Stimulated activated CD4-positive, alpha-beta T cell treated with anti-CD3 and anti-CD28 coated beads, Interleukin-1b, Interleukin-23, amount 100 ng/mL, for 48 hours (primary cell): ENCODE results near the gene PGLYRP1.

Experiments
- DNase-seq: peaks from one replicate; pipeline ENCODE4 v3.0.0-alpha.2; 2020

PGLYRP1 gene

GRCh38 chr19:45999653-46000121, 23.2 kb downstream of the PGLYRP1 start:
- DNase-seq: peak; percentile 18

- no peak for DNase-seq
These were observed 24.0 kb downstream of the PGLYRP1 start for GRCh38 chr19:45998834-45999233.

DNA sequence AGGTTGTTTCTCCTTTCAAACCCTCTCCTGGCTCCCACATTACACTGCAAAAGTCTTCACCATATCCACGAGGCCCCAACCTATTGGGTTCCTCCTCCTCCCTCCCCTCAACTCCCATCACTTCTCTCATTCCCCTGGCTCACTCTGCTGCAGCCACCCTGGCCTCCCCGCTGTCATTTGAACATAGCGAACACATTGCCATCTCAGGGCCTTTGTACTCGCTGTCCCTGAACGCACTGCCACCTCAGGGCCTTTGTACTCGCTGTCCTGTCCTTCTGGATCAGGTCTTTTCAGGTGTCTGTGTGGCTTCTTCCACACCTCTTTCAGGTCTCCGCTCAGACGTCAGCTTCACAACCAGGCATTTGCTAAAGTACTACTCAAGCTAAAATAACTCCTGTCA, 25.9 kb downstream of the PGLYRP1 start:
- no peak for DNase-seq

GRCh38 chr19:45995715-45996385, 27.0 kb downstream of the PGLYRP1 start:
- DNase-seq: no peak

GRCh38 chr19:45994998-45995714, 27.7 kb downstream of the PGLYRP1 start, which contains the start of gene CCDC61:
Gene CCDC61, plus strand, starts transcription at chr19:45995467. Its CDS starts 7,552 bp downstream, at chr19:46003019.
- peak; percentile 95 for DNase-seq

DNA sequence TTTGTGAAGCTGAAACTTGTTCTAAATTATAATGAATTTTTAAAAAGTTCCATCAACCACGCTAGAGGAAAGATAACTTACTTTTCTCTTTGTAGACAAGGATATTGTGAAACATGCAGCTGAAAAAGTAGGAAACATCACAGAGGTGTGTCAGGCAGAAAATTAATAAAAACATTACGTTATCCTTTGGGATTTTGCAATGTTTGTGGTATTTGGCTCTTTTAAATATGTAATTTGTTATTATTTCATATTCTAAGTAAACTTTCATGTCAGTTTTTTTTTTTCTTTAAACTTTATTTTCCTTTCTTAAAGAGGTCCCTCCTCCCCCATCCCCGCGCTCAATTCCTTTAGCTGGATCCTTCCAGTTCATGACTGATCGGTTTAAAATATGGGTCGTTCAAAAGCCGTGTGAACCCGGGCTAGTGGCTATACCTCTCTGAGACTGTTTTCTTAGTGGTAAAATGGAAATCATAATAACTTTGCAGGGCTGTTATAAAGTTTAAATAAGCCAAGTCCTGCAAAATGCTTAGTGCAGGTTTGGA, 28.3 kb downstream of the PGLYRP1 start:
- DNase-seq: no peak

DNA sequence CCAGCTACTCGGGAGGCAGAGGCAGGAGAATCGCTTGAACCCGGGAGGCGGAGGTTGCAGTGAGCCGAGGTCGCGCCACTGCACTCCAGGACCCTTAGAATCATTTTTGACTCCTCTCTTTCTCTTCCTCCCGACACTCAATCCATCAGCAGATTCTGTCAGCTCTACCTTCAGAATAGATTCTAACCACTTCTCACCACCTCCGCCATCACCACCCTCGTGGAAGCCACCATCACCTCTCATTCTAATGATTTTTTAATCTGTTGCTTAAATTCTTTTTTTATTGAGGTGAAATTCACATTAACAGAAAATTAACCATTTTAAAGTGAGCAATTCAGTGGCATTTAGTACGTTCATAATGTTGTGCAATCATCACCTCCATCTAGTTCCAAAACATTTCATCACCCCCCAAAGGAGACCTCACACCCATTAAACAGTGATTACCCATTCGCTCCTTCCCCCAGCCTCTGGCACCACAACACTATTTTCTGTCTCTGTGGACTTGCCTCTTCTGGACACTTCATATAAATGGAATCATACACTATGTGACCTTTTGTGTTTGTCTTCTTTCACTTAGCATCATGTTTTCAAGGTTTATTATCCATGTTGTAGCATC, 32.6 kb downstream of the PGLYRP1 start:
- no peak for DNase-seq

- DNase-seq: no peak
These were observed 37.5 kb downstream of the PGLYRP1 start for GRCh38 chr19:45985321-45985720.

DNA sequence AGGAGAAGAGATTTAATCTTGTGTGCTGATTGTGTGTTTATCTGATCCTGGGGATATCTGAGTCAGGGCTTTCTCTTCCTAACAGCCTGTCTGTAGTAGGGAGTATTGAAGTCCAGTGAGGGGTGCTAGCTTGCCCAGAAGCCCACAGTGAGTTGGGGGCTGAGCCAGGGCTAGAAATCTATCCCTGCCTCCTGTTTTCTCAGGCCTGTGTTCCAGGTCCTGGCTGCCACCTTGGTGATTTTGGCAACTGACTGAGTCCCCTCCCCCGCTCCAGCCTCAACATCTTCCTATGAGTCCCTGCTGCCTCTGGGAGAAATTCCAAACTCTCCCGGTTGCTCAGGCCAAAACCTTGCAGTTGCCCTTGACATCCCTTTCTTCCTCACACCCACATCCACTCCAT, 41.5 kb downstream of the PGLYRP1 start:
- DNase-seq: no peak

GRCh38 chr19:45978156-45978555, 44.7 kb downstream of the PGLYRP1 start:
- DNase-seq: no peak

DNA sequence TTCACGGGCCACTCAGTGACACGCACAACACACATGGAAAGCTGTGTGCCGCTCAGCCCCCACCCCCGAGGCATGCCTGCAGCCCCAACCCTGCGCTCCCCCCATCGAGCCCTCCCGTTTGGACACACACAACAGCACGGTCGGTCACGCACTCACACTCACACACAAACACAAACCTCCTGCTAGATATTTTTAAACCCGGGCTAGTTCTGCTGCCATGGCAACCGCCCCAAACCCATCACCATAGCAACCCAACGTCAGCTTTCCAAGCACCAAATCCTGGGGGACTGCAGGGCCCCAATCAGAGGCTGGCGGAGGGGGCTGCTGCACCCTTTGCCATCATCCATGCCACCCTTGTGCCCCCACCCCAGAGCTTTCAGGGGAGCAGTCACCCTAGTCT, 46.7 kb downstream of the PGLYRP1 start:
- DNase-seq: no peak

- no peak for DNase-seq
These were observed 47.4 kb downstream of the PGLYRP1 start for GRCh38 chr19:45975306-45976070.

- peak; percentile 69 for DNase-seq
These were observed 49.1 kb downstream of the PGLYRP1 start, which contains the start of gene NOVA2 for GRCh38 chr19:45973553-45974338. Gene NOVA2, minus strand, starts transcription at chr19:45973865. Its CDS starts 514 bp downstream, at chr19:45973351.

GRCh38 chr19:45972947-45973540, 49.8 kb downstream of the PGLYRP1 start:
- DNase-seq: no peak

- peak; percentile 40 for DNase-seq
These were observed 50.5 kb downstream of the PGLYRP1 start for GRCh38 chr19:45972081-45972946.

GRCh38 chr19:45971260-45971902, 51.5 kb downstream of the PGLYRP1 start:
- DNase-seq: no peak

DNA sequence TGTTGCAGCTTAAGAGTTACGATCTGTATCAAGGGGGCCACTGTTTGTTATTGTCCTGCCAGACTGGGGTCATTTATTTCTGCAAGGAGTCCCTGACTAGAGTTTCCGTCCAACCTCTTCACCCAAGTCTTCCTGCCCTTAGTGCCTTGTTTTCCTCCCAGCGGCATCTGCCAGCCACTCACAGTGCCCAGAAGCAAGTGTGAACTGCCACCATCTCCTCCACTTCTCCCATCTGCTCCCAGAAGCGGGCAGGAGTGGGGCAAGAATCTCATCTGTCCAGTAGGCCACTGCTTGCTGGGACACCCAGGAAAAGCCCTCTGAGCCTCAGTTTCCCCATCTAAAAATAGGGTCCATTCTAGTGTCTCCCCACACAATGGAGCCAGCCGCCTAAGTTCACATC, 53.2 kb downstream of the PGLYRP1 start:
- no peak for DNase-seq
